PC-3 (cell line): ENCODE measurements around the gene BANK1.

Source experiments
- EZH2 ChIP-seq: fragments of 300-600 bp; sonication (generic); IDR thresholded peaks from one replicate; pipeline ENCODE4 v1.6.1; 2017; ENCODE audit warnings: antibody characterized with exemption, mild to moderate bottlenecking, low read length; ENCODE audit not compliant: unreplicated experiment
- EZH2phosphoT487 ChIP-seq: fragments of 300-600 bp; sonication (generic); IDR thresholded peaks from 2 replicates; pipeline ENCODE4 v1.6.1; 2018; ENCODE audit warnings: mild to moderate bottlenecking, antibody characterized with exemption, low read length, borderline replicate concordance
- TF ChIP-seq, protein P1 (sequence below): fragments of 300-600 bp; sonication (generic); conservative IDR thresholded peaks from 2 replicates; pipeline ENCODE4 v1.5.1; 2017; ENCODE audit warnings: antibody characterized with exemption, low read depth, mild to moderate bottlenecking, low read length

- TF ChIP-seq EZH2 (no peak), EZH2phosphoT487 (no peak)
- TF ChIP-seq, protein P1, sequence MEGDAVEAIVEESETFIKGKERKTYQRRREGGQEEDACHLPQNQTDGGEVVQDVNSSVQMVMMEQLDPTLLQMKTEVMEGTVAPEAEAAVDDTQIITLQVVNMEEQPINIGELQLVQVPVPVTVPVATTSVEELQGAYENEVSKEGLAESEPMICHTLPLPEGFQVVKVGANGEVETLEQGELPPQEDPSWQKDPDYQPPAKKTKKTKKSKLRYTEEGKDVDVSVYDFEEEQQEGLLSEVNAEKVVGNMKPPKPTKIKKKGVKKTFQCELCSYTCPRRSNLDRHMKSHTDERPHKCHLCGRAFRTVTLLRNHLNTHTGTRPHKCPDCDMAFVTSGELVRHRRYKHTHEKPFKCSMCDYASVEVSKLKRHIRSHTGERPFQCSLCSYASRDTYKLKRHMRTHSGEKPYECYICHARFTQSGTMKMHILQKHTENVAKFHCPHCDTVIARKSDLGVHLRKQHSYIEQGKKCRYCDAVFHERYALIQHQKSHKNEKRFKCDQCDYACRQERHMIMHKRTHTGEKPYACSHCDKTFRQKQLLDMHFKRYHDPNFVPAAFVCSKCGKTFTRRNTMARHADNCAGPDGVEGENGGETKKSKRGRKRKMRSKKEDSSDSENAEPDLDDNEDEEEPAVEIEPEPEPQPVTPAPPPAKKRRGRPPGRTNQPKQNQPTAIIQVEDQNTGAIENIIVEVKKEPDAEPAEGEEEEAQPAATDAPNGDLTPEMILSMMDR: no peak
Observed at GRCh38 chr4:102105983-102106382, 315.5 kb downstream of the BANK1 start.
